PC-3 (cell line): ENCODE results near the gene ANO4. TPM values are rescaled to one million over a fixed set of nuclear protein-coding genes. Genes with fewer than 3 reads are reported as not detected.
A peak's percentile ranks its signal among the peaks of the same experiment; 100 is the strongest.

Experiments
- ATAC-seq: fragments of 200-7000 bp; cut with Tn5 transposase; 2 replicates; pipeline ENCODE4 v1.9.1; 2020; ENCODE audit warnings: mild to moderate bottlenecking, moderate library complexity
- BruUV-seq: library from RNA; stranded (reverse); fragments of 400-500 nt; replicated peaks from 2 replicates; lab custom pipeline; 2021; lab: Mats Ljungman, UMichigan
- CTCF ChIA-PET: fragments of 300-600 bp; sonication (Branson Sonifier 250); formaldehyde crosslinking; loops from one replicate; lab custom pipeline; 2022; ENCODE audit warnings: antibody characterized with exemption; lab: Charles Lee
- POLR2A ChIA-PET: fragments of 300-600 bp; sonication (Branson Sonifier 250); formaldehyde crosslinking; loops from one replicate; lab custom pipeline; 2022; ENCODE audit warnings: antibody characterized with exemption; ENCODE audit not compliant: unreplicated experiment; lab: Charles Lee
- DNase-seq: peaks from one replicate; pipeline ENCODE4 v3.0.0-alpha.2; 2015
- H2AFZ ChIP-seq: fragments of 300-600 bp; sonication (generic); 2 replicates; pipeline ENCODE4 v1.6.0; 2016; ENCODE audit warnings: antibody characterized with exemption, low read length
- H3F3A ChIP-seq: fragments of 300-600 bp; sonication (generic); one replicate; pipeline ENCODE4 v1.6.0; 2017; ENCODE audit warnings: antibody characterized with exemption, low read length, control low read depth, mild to moderate bottlenecking; ENCODE audit not compliant: unreplicated experiment
- H3K27ac ChIP-seq: fragments of 300-600 bp; sonication (generic); 2 replicates; pipeline ENCODE4 v1.5.1; 2016; ENCODE audit warnings: mild to moderate bottlenecking, low read length
- H3K27me3 ChIP-seq: fragments of 300-600 bp; sonication (generic); 2 replicates; pipeline ENCODE4 v1.6.1; 2016; ENCODE audit warnings: low read length, mixed read lengths
- H3K36me3 ChIP-seq: fragments of 300-600 bp; sonication (generic); 2 replicates; pipeline ENCODE4 v1.6.1; 2016; ENCODE audit warnings: low read depth, mixed run types, low read length, mixed read lengths
- H3K4me1 ChIP-seq: fragments of 300-600 bp; sonication (generic); 2 replicates; pipeline ENCODE4 v1.5.1; 2016; ENCODE audit warnings: low read length; ENCODE audit not compliant: insufficient read depth
- H3K4me2 ChIP-seq: fragments of 300-600 bp; sonication (generic); 2 replicates; pipeline ENCODE4 v1.6.0; 2016; ENCODE audit warnings: low read length
- H3K4me3 ChIP-seq: fragments of 300-600 bp; sonication (generic); 2 replicates; pipeline ENCODE4 v1.5.1; 2016; ENCODE audit warnings: mild to moderate bottlenecking, low read length, mixed read lengths
- H3K79me2 ChIP-seq: fragments of 300-600 bp; sonication (generic); 2 replicates; pipeline ENCODE4 v1.6.1; 2017; ENCODE audit warnings: low read length, mixed read lengths
- H3K9ac ChIP-seq: fragments of 300-600 bp; sonication (generic); 2 replicates; pipeline ENCODE4 v1.6.0; 2016; ENCODE audit warnings: mild to moderate bottlenecking, low read length
- H3K9me2 ChIP-seq: fragments of 300-600 bp; sonication (generic); replicated peaks from 2 replicates; pipeline ENCODE4 v1.6.1; 2016; ENCODE audit warnings: mixed run types, low read length, mixed read lengths
- H3K9me3 ChIP-seq: fragments of 300-600 bp; sonication (generic); 2 replicates; pipeline ENCODE4 v1.6.1; 2016; ENCODE audit warnings: low read length, mixed read lengths
- H4K20me1 ChIP-seq: fragments of 300-600 bp; sonication (generic); 2 replicates; pipeline ENCODE4 v1.6.1; 2016; ENCODE audit warnings: low read length, mixed read lengths
- CTCF ChIP-seq: fragments of 300-600 bp; sonication (generic); conservative IDR thresholded peaks from 2 replicates; pipeline ENCODE4 v1.5.1; 2017; ENCODE audit warnings: antibody characterized with exemption, low read depth, mild to moderate bottlenecking, low read length
- EZH2 ChIP-seq: fragments of 300-600 bp; sonication (generic); IDR thresholded peaks from one replicate; pipeline ENCODE4 v1.6.1; 2017; ENCODE audit warnings: antibody characterized with exemption, mild to moderate bottlenecking, low read length; ENCODE audit not compliant: unreplicated experiment
- EZH2phosphoT487 ChIP-seq: fragments of 300-600 bp; sonication (generic); IDR thresholded peaks from 2 replicates; pipeline ENCODE4 v1.6.1; 2018; ENCODE audit warnings: mild to moderate bottlenecking, antibody characterized with exemption, low read length, borderline replicate concordance
- intact Hi-C: fragments of 100-400 bp; cut with micrococcal nuclease; formaldehyde crosslinking; loops from 2 replicates; pipeline ENCODE4 v1.9.0; 2023
- total RNA-seq: library from RNA; depleted of rRNA; stranded (reverse); fragments of >200 nt; gene quantifications from 2 replicates; pipeline ENCODE4 v1.2.3, GENCODE V29; 2014

ANO4 gene
- total RNA-seq, 1 experiment from 2014 or later, result not detected

- no peaks in the 10 kb centered on the region for H4K20me1 ChIP-seq
- CTCF ChIA-PET, result no interaction called here
- DNase-seq, result no peak
- no peaks in the 10 kb centered on the region for H3F3A ChIP-seq
- POLR2A ChIA-PET, result no interaction called here
- H3K4me2 ChIP-seq, result no peak overlapping the region
- TF ChIP-seq EZH2phosphoT487 (no peak), CTCF (peak; percentile 30; the same call in 1 of the 2 replicates), EZH2 (no peak)
- H3K27me3 ChIP-seq, result no peaks in the 10 kb centered on the region
- no peaks in the 10 kb centered on the region for H3K9me2 ChIP-seq
- no peak for ATAC-seq
- H3K79me2 ChIP-seq, result no peaks in the 10 kb centered on the region
- H3K9ac ChIP-seq, result no peak overlapping the region
- no peak overlapping the region for H3K4me3 ChIP-seq
- no peaks in the 10 kb centered on the region for H3K9me3 ChIP-seq
- intact Hi-C loops, result no loop called here
- no peaks in the 10 kb centered on the region for H3K36me3 ChIP-seq
- H3K27ac ChIP-seq, result no peak overlapping the region
- no peak overlapping the region for H2AFZ ChIP-seq
- no TSS peak for BruUV-seq
- H3K4me1 ChIP-seq, result no peaks in the 10 kb centered on the region
Measured at GRCh38 chr12:101172316-101172715, 377.7 kb downstream of the ANO4 start.

GRCh38 chr12:101173197-101173749 is 378.7 kb downstream of the ANO4 start:
- CTCF ChIA-PET, result no interaction called here
- H4K20me1 ChIP-seq, result no peaks in the 10 kb centered on the region

More at GRCh38 chr12:101173197-101173749, 378.7 kb downstream of the ANO4 start:
- no peaks in the 10 kb centered on the region for H3K4me1 ChIP-seq
- H3K79me2 ChIP-seq, result no peaks in the 10 kb centered on the region
- intact Hi-C loops, result no loop called here
- POLR2A ChIA-PET, result no interaction called here
- DNase-seq (no peak), ATAC-seq (no peak)
- H3K9ac ChIP-seq, result no peak overlapping the region
- H3K9me3 ChIP-seq, result no peaks in the 10 kb centered on the region
- H2AFZ ChIP-seq, result no peak overlapping the region
- no peaks in the 10 kb centered on the region for H3K27me3 ChIP-seq
- no peak overlapping the region for H3K4me3 ChIP-seq
- TF ChIP-seq CTCF, result no peak
- no peak for TF ChIP-seq EZH2phosphoT487
- H3F3A ChIP-seq, result no peaks in the 10 kb centered on the region
- H3K9me2 ChIP-seq, result no peaks in the 10 kb centered on the region
- H3K27ac ChIP-seq, result no peak overlapping the region
- H3K36me3 ChIP-seq, result no peaks in the 10 kb centered on the region
- no peak overlapping the region for H3K4me2 ChIP-seq
- BruUV-seq, result no TSS peak
